OCI-LY7 (cell line): ENCODE measurements around the gene IFT88.

Experiments
- EZH2phosphoT487 ChIP-seq: fragments of 200-600 bp; sonication (generic); IDR thresholded peaks from 2 replicates; pipeline ENCODE4 v1.6.1; 2018; ENCODE audit warnings: low read depth, borderline replicate concordance, mild to moderate bottlenecking, mixed run types, antibody characterized with exemption, low read length, moderate library complexity, mixed read lengths
- TF ChIP-seq, protein P1 (sequence below): fragments of 200-600 bp; sonication (generic); conservative IDR thresholded peaks from 2 replicates; pipeline ENCODE4 v1.5.1; 2014; ENCODE audit warnings: mild to moderate bottlenecking, antibody characterized with exemption, low read length, moderate library complexity, mixed read lengths

DNA sequence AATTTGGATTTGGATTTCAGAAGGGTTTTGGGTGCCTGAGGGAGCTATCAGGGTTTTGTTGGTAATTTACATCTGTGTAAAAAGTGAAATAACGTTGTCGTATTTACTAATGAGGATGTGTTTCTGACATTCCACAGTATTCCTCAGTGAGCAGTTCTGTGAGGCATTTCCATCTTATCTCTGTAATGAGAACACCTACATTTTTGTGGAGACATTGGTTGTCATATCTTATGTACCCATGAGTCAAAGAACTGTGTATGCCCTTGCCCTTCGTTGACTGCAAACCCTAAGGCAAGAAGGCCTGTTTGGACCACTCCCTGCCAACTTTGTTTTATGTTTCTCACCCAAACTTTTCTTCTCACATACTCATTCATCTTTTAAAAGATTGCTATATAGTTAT, 122.3 kb downstream of the IFT88 start:
- TF ChIP-seq, protein P1, sequence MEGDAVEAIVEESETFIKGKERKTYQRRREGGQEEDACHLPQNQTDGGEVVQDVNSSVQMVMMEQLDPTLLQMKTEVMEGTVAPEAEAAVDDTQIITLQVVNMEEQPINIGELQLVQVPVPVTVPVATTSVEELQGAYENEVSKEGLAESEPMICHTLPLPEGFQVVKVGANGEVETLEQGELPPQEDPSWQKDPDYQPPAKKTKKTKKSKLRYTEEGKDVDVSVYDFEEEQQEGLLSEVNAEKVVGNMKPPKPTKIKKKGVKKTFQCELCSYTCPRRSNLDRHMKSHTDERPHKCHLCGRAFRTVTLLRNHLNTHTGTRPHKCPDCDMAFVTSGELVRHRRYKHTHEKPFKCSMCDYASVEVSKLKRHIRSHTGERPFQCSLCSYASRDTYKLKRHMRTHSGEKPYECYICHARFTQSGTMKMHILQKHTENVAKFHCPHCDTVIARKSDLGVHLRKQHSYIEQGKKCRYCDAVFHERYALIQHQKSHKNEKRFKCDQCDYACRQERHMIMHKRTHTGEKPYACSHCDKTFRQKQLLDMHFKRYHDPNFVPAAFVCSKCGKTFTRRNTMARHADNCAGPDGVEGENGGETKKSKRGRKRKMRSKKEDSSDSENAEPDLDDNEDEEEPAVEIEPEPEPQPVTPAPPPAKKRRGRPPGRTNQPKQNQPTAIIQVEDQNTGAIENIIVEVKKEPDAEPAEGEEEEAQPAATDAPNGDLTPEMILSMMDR = no peak
- no peak for TF ChIP-seq EZH2phosphoT487
